Fibroblast of villous mesenchyme (primary cell): ENCODE results near the gene NUP210L. TPM values are rescaled to one million over a fixed set of nuclear protein-coding genes. Genes with fewer than 3 reads are reported as not detected.

Experiments used
- DNase-seq: peaks from one replicate; pipeline ENCODE4 v3.0.0-alpha.2; 2010; ENCODE audit warnings: low read depth
- H3K4me3 ChIP-seq: 2 replicates; pipeline ENCODE4 v1.5.1; 2011; ENCODE audit warnings: low read depth, mild to moderate bottlenecking, low read length
- total RNA-seq: library from RNA; depleted of rRNA; stranded (reverse); fragments of >200 nt; gene quantifications from 2 replicates; pipeline ENCODE4 v1.2.3, GENCODE V29; 2012
- TF ChIP-seq, protein P1 (sequence below): IDR thresholded peaks from 2 replicates; pipeline ENCODE4 v1.5.1; 2012; ENCODE audit warnings: low read depth, mild to moderate bottlenecking, low read length; ENCODE audit not compliant: insufficient read depth

Gene NUP210L
- total RNA-seq, 1 donor: under 0.01 TPM

- TF ChIP-seq, protein P1, sequence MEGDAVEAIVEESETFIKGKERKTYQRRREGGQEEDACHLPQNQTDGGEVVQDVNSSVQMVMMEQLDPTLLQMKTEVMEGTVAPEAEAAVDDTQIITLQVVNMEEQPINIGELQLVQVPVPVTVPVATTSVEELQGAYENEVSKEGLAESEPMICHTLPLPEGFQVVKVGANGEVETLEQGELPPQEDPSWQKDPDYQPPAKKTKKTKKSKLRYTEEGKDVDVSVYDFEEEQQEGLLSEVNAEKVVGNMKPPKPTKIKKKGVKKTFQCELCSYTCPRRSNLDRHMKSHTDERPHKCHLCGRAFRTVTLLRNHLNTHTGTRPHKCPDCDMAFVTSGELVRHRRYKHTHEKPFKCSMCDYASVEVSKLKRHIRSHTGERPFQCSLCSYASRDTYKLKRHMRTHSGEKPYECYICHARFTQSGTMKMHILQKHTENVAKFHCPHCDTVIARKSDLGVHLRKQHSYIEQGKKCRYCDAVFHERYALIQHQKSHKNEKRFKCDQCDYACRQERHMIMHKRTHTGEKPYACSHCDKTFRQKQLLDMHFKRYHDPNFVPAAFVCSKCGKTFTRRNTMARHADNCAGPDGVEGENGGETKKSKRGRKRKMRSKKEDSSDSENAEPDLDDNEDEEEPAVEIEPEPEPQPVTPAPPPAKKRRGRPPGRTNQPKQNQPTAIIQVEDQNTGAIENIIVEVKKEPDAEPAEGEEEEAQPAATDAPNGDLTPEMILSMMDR: no peak
- DNase-seq: no peak
- no peak overlapping the region for H3K4me3 ChIP-seq
These were observed 16.3 kb upstream of the NUP210L start for GRCh38 chr1:154171223-154171583.

DNA sequence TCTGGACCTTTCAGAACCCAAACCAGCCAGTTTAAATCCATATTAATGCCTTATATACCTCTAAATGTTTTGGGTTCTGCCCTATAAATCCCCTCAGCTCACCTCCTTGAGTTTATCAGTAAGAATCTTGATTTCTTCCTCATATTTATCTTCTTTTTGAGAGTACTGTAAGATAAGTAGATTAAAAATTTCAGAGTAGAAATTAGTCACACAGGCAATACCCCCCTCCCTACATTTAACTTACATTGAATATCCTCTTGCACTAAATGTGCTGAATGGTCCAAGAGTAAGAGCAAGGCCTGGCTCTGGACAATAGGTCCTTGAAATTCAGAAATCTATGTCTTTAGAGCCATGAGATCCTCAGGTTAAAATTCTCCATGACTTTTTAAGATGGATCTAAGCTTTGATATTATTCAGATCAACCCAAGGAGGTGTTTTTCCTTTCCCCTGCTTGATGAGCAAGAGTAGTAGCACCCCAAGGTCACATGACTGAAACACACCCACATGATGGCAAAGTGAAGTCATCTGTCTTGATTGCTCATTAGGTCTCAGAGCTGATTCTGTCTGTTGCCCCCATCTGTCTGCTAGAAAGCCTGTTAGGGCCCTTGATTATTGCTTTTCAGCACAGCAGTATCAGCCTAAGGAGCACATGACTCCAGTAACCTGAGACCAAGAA lies 15.8 kb upstream of the NUP210L start:
- H3K4me3 ChIP-seq: no peak overlapping the region

GRCh38 chr1:154167461-154167860 lies 12.6 kb upstream of the NUP210L start:
- no peak overlapping the region for H3K4me3 ChIP-seq
- DNase-seq: no peak
- TF ChIP-seq, protein P1: no peak

More for the DNA sequence above, 15.8 kb upstream of the NUP210L start:
- TF ChIP-seq, protein P1: no peak
- DNase-seq: no peak

- no peak for DNase-seq
- no peak overlapping the region for H3K4me3 ChIP-seq
- TF ChIP-seq, protein P1: no peak
These were observed 11.3 kb upstream of the NUP210L start for GRCh38 chr1:154166207-154166606.

DNA sequence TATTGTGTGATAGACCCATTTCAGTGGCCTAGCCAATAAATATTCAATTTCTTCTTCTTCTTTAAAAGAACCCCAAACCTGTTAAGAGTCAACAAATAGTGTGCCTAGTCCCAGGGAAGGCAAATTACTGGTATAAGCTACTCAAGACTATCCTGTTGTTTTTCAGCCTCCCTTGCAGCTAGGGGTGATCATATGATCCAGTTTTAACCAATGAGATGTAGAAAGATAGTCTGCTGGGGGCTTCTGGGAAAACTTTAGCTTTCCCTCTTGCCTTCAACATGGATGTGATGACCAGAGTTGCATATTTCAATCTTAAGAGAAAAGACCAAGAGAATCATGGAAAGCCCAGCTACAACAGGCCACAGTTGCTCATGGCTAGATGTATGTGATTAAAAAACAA lies 4.7 kb upstream of the NUP210L start:
- H3K4me3 ChIP-seq: no peak overlapping the region

DNA sequence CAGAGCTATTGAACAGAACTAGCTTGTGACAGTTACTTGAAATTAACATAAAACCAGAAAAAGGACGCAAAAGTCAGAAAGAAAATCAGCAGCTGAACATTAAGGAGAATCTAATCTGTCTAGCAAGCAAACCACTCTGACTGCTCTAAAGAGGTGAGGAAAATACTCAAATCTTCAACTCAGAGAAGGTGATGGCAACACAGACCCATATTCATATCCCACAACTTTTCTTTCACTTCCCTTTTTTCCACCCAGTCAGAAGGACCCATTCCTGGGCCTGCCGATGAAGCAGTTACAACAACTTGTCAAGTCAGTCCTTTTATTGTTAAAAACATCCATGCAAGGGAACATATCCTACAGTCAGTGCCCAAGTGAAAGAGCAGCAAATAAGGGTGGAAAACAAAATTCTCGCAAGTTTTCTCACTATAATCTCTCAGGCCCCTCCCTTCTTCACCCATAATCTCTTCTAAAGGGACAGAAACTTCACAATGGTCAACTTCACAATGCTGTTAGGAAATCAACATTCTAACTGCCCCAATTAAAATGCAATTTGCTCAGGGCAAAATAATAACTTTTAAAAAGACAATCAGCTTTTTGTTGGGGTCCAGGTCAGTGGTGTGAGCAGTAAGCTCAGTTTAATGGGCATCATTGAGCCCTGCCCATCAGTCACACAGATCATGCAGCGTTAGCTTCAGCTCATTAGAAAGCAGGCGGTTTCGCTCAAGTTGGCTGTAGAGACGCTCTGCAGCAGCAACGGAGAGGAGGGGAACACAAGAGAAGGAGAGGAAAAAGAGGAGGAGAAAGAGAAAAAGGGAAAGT lies 3.6 kb upstream of the NUP210L start:
- H3K4me3 ChIP-seq: no peak overlapping the region
- no peak for DNase-seq
- TF ChIP-seq, protein P1: no peak

More for the DNA sequence above, 4.7 kb upstream of the NUP210L start:
- DNase-seq: no peak
- TF ChIP-seq, protein P1: no peak
